OCI-LY3 (cell line): ENCODE measurements around the gene UBA5.

ENCODE experiments used
- H2AFZ ChIP-seq: fragments of 200-600, 300-600 bp; shearing (Covaris generic); 2 replicates; pipeline ENCODE4 v1.6.0; 2014; ENCODE audit warnings: antibody characterized with exemption, low read depth, low read length
- H3K27ac ChIP-seq: fragments of 200-600, 300-600 bp; sonication (generic); 2 replicates; pipeline ENCODE4 v1.5.1; 2014; ENCODE audit warnings: mild to moderate bottlenecking, low read length, moderate library complexity, mixed read lengths
- H3K27me3 ChIP-seq: fragments of 200-600, 300-600 bp; sonication (generic); 2 replicates; pipeline ENCODE4 v1.6.1; 2014; ENCODE audit warnings: low read depth, low read length, mixed read lengths
- H3K36me3 ChIP-seq: fragments of 200-600, 300-600 bp; sonication (generic); replicated peaks from 2 replicates; pipeline ENCODE3; 2014; ENCODE audit warnings: low read depth, low read length, mixed read lengths
- H3K4me1 ChIP-seq: fragments of 300-600, 200-600 bp; sonication (generic); 2 replicates; pipeline ENCODE4 v1.6.1; 2014; ENCODE audit warnings: low read length, mixed read lengths
- H3K4me2 ChIP-seq: fragments of 200-600, 300-600 bp; sonication (generic); 2 replicates; pipeline ENCODE4 v1.6.1; 2014; ENCODE audit warnings: low read length, mixed read lengths
- H3K4me3 ChIP-seq: fragments of 300-600, 200-600 bp; sonication (generic); 2 replicates; pipeline ENCODE4 v1.5.1; 2014; ENCODE audit warnings: antibody characterized with exemption, mild to moderate bottlenecking, low read length, moderate library complexity
- H3K79me2 ChIP-seq: fragments of 300-600, 200-600 bp; shearing (Covaris generic); 2 replicates; pipeline ENCODE4 v1.6.1; 2014; ENCODE audit warnings: mild to moderate bottlenecking, low read length, mixed read lengths
- H3K9ac ChIP-seq: fragments of 300-600, 200-600 bp; shearing (Covaris generic); 2 replicates; pipeline ENCODE4 v1.6.0; 2014; ENCODE audit warnings: mild to moderate bottlenecking, low read length, moderate library complexity
- H3K9me3 ChIP-seq: fragments of 200-600, 300-600 bp; shearing (Covaris generic); 2 replicates; pipeline ENCODE4 v1.6.1; 2014; ENCODE audit warnings: low read length, mixed read lengths; ENCODE audit not compliant: insufficient read depth
- H4K20me1 ChIP-seq: fragments of 200-600, 300-600 bp; sonication (generic); 2 replicates; pipeline ENCODE4 v1.6.1; 2016; ENCODE audit warnings: low read length, mixed read lengths; ENCODE audit not compliant: insufficient read depth
- EZH2phosphoT487 ChIP-seq: fragments of 200-600 bp; shearing (Covaris generic); IDR thresholded peaks from 2 replicates; pipeline ENCODE4 v1.6.1; 2018; ENCODE audit warnings: antibody characterized with exemption, mixed run types, low read depth
- TF ChIP-seq, protein P1 (sequence below): fragments of 200-600, 300-600 bp; sonication (generic); IDR thresholded peaks from 2 replicates; pipeline ENCODE4 v1.5.1; 2014; ENCODE audit warnings: antibody characterized with exemption, low read length, low read depth

Gene UBA5

DNA sequence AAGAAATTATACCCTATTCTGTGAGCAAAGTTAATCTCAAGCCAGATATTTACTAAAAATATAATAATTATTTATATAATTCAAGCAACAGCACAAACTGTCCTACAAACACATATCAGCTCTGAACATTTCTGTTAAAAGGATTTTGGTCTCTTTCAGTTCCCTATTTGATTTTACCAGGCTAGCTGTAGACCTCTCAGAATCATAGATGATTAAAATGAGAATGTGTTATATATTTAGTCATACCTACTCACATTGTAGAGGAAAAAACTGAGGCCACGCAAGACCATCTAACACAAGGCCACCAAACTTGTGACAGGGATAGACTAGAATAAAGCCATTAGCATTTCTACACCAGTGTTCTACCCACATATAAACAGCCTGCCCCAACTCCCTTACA is 34.5 kb upstream of the UBA5 start:
- 0 out of 2 replicates have a peak overlapping the region, but pooled peaks have one; percentile 12 for H3K27ac ChIP-seq

DNA sequence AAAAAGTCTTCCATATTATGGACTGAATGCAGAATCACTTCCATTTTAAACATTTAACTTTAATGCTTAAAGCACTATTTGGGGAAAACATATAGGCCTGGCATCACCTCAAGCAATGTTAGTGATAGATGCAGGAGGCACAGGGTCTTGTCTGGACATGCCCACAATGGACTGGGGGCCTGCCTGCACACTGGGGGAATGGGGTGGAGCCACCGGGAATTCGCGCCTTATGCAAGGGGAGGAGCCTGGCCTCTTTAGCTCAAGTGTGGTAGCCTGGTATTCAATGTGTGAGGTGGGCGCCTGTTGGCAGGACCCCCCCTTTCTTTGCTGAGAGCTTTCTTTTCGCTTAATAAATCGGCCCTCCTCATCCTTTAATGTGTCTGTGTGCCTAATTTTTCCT is 33.2 kb upstream of the UBA5 start:
- no peaks in the 10 kb centered on the region for H3K27me3 ChIP-seq
- no peaks in the 10 kb centered on the region for H3K79me2 ChIP-seq
- H3K4me2 ChIP-seq = no peak overlapping the region
- H3K4me1 ChIP-seq = peaks cover 11% of the 10 kb centered on the region
- H3K27ac ChIP-seq = no peak overlapping the region
- H3K9me3 ChIP-seq = no peaks in the 10 kb centered on the region
- TF ChIP-seq, protein P1, sequence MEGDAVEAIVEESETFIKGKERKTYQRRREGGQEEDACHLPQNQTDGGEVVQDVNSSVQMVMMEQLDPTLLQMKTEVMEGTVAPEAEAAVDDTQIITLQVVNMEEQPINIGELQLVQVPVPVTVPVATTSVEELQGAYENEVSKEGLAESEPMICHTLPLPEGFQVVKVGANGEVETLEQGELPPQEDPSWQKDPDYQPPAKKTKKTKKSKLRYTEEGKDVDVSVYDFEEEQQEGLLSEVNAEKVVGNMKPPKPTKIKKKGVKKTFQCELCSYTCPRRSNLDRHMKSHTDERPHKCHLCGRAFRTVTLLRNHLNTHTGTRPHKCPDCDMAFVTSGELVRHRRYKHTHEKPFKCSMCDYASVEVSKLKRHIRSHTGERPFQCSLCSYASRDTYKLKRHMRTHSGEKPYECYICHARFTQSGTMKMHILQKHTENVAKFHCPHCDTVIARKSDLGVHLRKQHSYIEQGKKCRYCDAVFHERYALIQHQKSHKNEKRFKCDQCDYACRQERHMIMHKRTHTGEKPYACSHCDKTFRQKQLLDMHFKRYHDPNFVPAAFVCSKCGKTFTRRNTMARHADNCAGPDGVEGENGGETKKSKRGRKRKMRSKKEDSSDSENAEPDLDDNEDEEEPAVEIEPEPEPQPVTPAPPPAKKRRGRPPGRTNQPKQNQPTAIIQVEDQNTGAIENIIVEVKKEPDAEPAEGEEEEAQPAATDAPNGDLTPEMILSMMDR = no peak
- TF ChIP-seq EZH2phosphoT487 = no peak
- no peak overlapping the region for H3K4me3 ChIP-seq
- H3K36me3 ChIP-seq = peaks cover 11% of the 10 kb centered on the region
- H2AFZ ChIP-seq = no peak overlapping the region
- H4K20me1 ChIP-seq = no peaks in the 10 kb centered on the region
- no peak overlapping the region for H3K9ac ChIP-seq

More for the DNA sequence above, 34.5 kb upstream of the UBA5 start:
- Histone ChIP-seq H2AFZ (no peak overlapping the region), H3K27me3 (no peaks in the 10 kb centered on the region), H3K36me3 (peaks cover 11% of the 10 kb centered on the region), H3K9ac (no peak overlapping the region), H3K9me3 (no peaks in the 10 kb centered on the region), H3K4me2 (peak overlapping the region; percentile 16; the same call in 1 of the 2 replicates), H3K4me1 (peaks cover 11% of the 10 kb centered on the region), H3K79me2 (no peaks in the 10 kb centered on the region), H4K20me1 (no peaks in the 10 kb centered on the region), H3K4me3 (no peak overlapping the region)
- TF ChIP-seq, protein P1 = no peak
- no peak for TF ChIP-seq EZH2phosphoT487

DNA sequence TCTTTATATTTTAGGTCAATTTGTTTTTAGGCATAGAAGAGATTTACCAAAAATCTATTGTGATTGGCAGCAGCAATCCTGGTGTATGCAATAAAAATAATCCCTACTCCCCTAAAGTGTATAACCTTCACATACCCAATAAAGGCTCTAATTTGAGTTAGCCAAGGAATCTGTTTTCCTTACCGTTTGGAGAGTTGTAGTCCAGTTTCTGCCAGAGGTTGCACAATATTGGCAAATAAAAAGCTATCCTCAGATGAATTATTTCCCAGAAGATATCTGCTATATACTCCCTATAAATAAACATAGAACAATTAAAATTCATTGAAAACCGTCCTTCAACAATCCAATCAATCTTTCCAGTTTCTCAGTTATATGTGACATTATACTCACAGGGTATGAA is 32.0 kb upstream of the UBA5 start:
- TF ChIP-seq, protein P1 = no peak
- TF ChIP-seq EZH2phosphoT487 = no peak
- Histone ChIP-seq H3K4me2 (no peak overlapping the region), H3K79me2 (no peaks in the 10 kb centered on the region)

DNA sequence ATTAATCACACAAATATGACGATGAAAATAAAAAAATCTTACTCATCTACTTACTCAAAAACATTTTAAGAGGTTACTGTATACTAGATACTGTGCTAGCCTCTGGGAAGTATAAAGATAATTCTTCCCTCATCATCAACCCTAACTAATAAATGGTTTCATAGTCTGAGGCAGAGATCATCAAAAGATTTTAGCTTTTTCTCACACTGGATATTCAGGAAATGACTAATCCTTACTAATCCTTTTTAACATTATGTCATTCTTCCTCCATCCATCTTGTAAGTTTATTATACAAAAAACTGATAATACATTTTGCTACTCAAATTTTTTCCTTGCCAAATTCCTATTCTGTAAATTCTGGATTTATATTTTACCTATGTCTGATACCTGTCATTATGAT is 30.2 kb upstream of the UBA5 start:
- Histone ChIP-seq H3K79me2 (no peaks in the 10 kb centered on the region), H3K4me2 (no peak overlapping the region), H4K20me1 (no peaks in the 10 kb centered on the region), H3K36me3 (peaks cover 11% of the 10 kb centered on the region), H3K9me3 (no peaks in the 10 kb centered on the region), H3K27me3 (no peaks in the 10 kb centered on the region), H2AFZ (no peak overlapping the region), H3K9ac (no peak overlapping the region), H3K27ac (no peak overlapping the region), H3K4me3 (no peak overlapping the region), H3K4me1 (peaks cover 11% of the 10 kb centered on the region)
- TF ChIP-seq EZH2phosphoT487 = no peak
- TF ChIP-seq, protein P1 = no peak

More for the DNA sequence above, 32.0 kb upstream of the UBA5 start:
- Histone ChIP-seq H3K4me1 (peaks cover 11% of the 10 kb centered on the region), H2AFZ (no peak overlapping the region), H3K27ac (no peak overlapping the region), H3K9me3 (no peaks in the 10 kb centered on the region), H3K4me3 (no peak overlapping the region), H3K36me3 (peaks cover 11% of the 10 kb centered on the region), H4K20me1 (no peaks in the 10 kb centered on the region), H3K9ac (no peak overlapping the region), H3K27me3 (no peaks in the 10 kb centered on the region)
